T-cell (primary cell): Measurements from ENCODE around the gene NACAD. TPM values are rescaled to one million over a fixed set of nuclear protein-coding genes. Genes with fewer than 3 reads are reported as not detected.
"Not testable (repeated sequence)": the region's sequence is repeated elsewhere in the genome, so short reads cannot be mapped to it uniquely, and the experiment has no call there.

Source experiments
- ATAC-seq, 4 experiments: fragments of 200-7000 bp in 3 of 4; fragments of 150-1000 bp in 1 of 4; cut with Tn5 transposase; replicated peaks in 1 of 4; 1 replicate in 3 of 4; 2 replicates in 1 of 4; pipeline ENCODE4 v1.10.0; 2021; ENCODE audit warnings: moderate library complexity in 3 of 4, mild to moderate bottlenecking in 2 of 4, moderate number of reproducible peaks in 1 of 4
- CTCF ChIA-PET, 2 donors: fragments of 300-600 bp; sonication (Branson Sonifier 250); formaldehyde crosslinking; loops; one replicate each; lab custom pipeline; 2022; ENCODE audit warnings: antibody characterized with exemption in 2 of 2; lab: Charles Lee
- POLR2A ChIA-PET, 2 donors: fragments of 300-600 bp; sonication (Branson Sonifier 250); formaldehyde crosslinking; loops; one replicate each; lab custom pipeline; 2022; ENCODE audit warnings: antibody characterized with exemption in 2 of 2; lab: Charles Lee
- DNase-seq, 35 experiments: peaks; one replicate each; pipeline versions ENCODE4 v3.0.0 to v3.0.0-alpha.2; 2013 to 2023
- H3K27ac ChIP-seq: one replicate; pipeline ENCODE4 v1.5.1; 2013; ENCODE audit warnings: low read length
- H3K27me3 ChIP-seq, 2 experiments: replicated peaks in 1 of 2; 1 replicate in 1 of 2; 2 replicates in 1 of 2; pipeline versions ENCODE4 v1.6.1 to v1.7.0; 2013; ENCODE audit warnings: low read length in 1 of 2, mixed read lengths in 1 of 2; ENCODE audit not compliant: control insufficient read depth in 2 of 2, insufficient read depth in 2 of 2; ENCODE audit errors: extremely low read depth in 1 of 2
- H3K36me3 ChIP-seq, 2 donors: 1 replicate in 1 of 2; 2 replicates in 1 of 2; pipeline versions ENCODE4 v1.6.1 to v1.7.0; 2013; ENCODE audit warnings: low read length in 1 of 2; ENCODE audit not compliant: control insufficient read depth in 2 of 2, insufficient read depth in 1 of 2; ENCODE audit errors: extremely low read depth in 1 of 2
- H3K4me1 ChIP-seq, 2 experiments: 1 replicate in 1 of 2; 2 replicates in 1 of 2; pipeline versions ENCODE4 v1.6.1 to v1.7.0; 2013; ENCODE audit warnings: low read length in 2 of 2, mixed read lengths in 1 of 2; ENCODE audit not compliant: insufficient read depth in 2 of 2, control insufficient read depth in 1 of 2; ENCODE audit errors: extremely low read depth in 1 of 2
- H3K4me3 ChIP-seq, 2 donors: 1 replicate in 1 of 2; 2 replicates in 1 of 2; pipeline versions ENCODE4 v1.5.1 to v1.7.0; 2013; ENCODE audit warnings: mild to moderate bottlenecking in 2 of 2, low read length in 1 of 2, moderate library complexity in 1 of 2; ENCODE audit not compliant: control insufficient read depth in 1 of 2; ENCODE audit errors: extremely low read depth in 1 of 2
- H3K9me3 ChIP-seq: 2 replicates; pipeline ENCODE4 v1.7.0; 2013
- H3K27ac Mint-ChIP-seq, 2 donors: one replicate each; pipeline ENCODE4 v1.8.0; 2020 to 2021; ENCODE audit warnings: mild to moderate bottlenecking in 2 of 2, mixed read lengths in 2 of 2
- H3K27me3 Mint-ChIP-seq, 2 donors: one replicate each; pipeline ENCODE4 v1.8.0; 2021 to 2022; ENCODE audit warnings: mixed read lengths in 2 of 2
- H3K36me3 Mint-ChIP-seq: one replicate; pipeline ENCODE4 v1.8.0; 2021; ENCODE audit warnings: mixed read lengths
- H3K4me1 Mint-ChIP-seq, 3 donors: one replicate each; pipeline ENCODE4 v1.8.0; 2020 to 2022; ENCODE audit warnings: mixed read lengths in 3 of 3, mild to moderate bottlenecking in 1 of 3
- H3K4me3 Mint-ChIP-seq, 3 donors: one replicate each; pipeline ENCODE4 v1.8.0; 2020 to 2022; ENCODE audit warnings: mild to moderate bottlenecking in 3 of 3, mixed read lengths in 3 of 3, moderate library complexity in 3 of 3
- H3K9me3 Mint-ChIP-seq, 3 donors: one replicate each; pipeline ENCODE4 v1.8.0; 2020 to 2022; ENCODE audit warnings: mixed read lengths in 3 of 3
- WGBS: methylation state at CpG from one replicate; pipeline ENCODE4 v1.1.5; 2013; ENCODE audit warnings: missing lambda C conversion rate; ENCODE audit not compliant: insufficient coverage; 5-methylcytosine and 5-hydroxymethylcytosine counted together
- total RNA-seq, 35 experiments: library from RNA in 6 of 35; stranded (reverse) in 6 of 35; fragments of 120-200 nt in 1 of 35; gene quantifications; one replicate each; pipeline versions ENCODE4 v1.2.1 to v1.2.4 and lab custom pipeline; 2013 to 2026

NACAD gene
- total RNA-seq, 5 donors from 2014 or later (not counting 1 experiment from before 2014, with no cell fraction given), result 0.10 to 1.6 (median 0.20) TPM

- Mint-ChIP-seq H3K27me3 (peaks cover 8 to 11% of the 10 kb centered on the region in 2 donors), H3K27ac (no peak overlapping the region), H3K4me3 (no peak overlapping the region), H3K9me3 (no peaks in the 10 kb centered on the region), H3K4me1 (peaks cover 9 to 15% (median 10%) of the 10 kb centered on the region in 3 donors), H3K36me3 (no peaks in the 10 kb centered on the region)
- Histone ChIP-seq H3K36me3 (no peaks in the 10 kb centered on the region), H3K9me3 (no peaks in the 10 kb centered on the region), H3K27me3 (peaks cover 0 to 9% of the 10 kb centered on the region in 2 experiments), H3K4me3 (no peak overlapping the region), H3K4me1 (peaks cover 0 to 20% of the 10 kb centered on the region in 2 experiments), H3K27ac (no peak overlapping the region)
- ChIA-PET POLR2A (no interaction called here), CTCF (interaction anchor here (0.6 to 0.9 kb wide), 4 partner anchors 10 to 259 kb away, joined by 3 to 5 read pairs (median 4); no protein-coding TSS in a partner anchor)
- 45% methylated on average over 1 of the region's 4 CpGs for WGBS
- no peak for DNase-seq
- no peak for ATAC-seq
Observed at GRCh38 chr7:45118292-45118691, 29.5 kb upstream of the NACAD start.

- H3K4me3 ChIP-seq, result no peak overlapping the region
- H3K27me3 Mint-ChIP-seq, result peaks cover 8 to 11% of the 10 kb centered on the region in 2 donors
- no peak for ATAC-seq
- no peaks in the 10 kb centered on the region for H3K9me3 Mint-ChIP-seq
- H3K4me1 ChIP-seq, result peaks cover 0 to 13% of the 10 kb centered on the region in 2 experiments
- H3K27ac ChIP-seq, result no peak overlapping the region
- CTCF ChIA-PET, result interaction anchor here (0.6 to 0.9 kb wide), 4 partner anchors 11 to 258 kb away, joined by 3 to 5 read pairs (median 4); no protein-coding TSS in a partner anchor
- POLR2A ChIA-PET, result interaction anchor here in 1 of 2 donors (0.5 kb wide), 1 partner anchor 206 kb away, joined by 4 read pairs; no protein-coding TSS in a partner anchor
- H3K4me3 Mint-ChIP-seq, result no peak overlapping the region
- no peaks in the 10 kb centered on the region for H3K36me3 ChIP-seq
- WGBS, result 42% methylated on average over 2 of the region's 4 CpGs
- H3K4me1 Mint-ChIP-seq, result peaks cover 4 to 9% (median 8%) of the 10 kb centered on the region in 3 donors
- H3K36me3 Mint-ChIP-seq, result no peaks in the 10 kb centered on the region
- peaks cover 0 to 9% of the 10 kb centered on the region in 2 experiments for H3K27me3 ChIP-seq
- H3K9me3 ChIP-seq, result no peaks in the 10 kb centered on the region
- DNase-seq, result no peak
- no peak overlapping the region for H3K27ac Mint-ChIP-seq
Observed at GRCh38 chr7:45117582-45117981, 28.8 kb upstream of the NACAD start.

GRCh38 chr7:45116048-45116447, 27.3 kb upstream of the NACAD start:
- H3K27ac Mint-ChIP-seq, result no peak overlapping the region
- peaks cover 0 to 12% of the 10 kb centered on the region in 2 experiments for H3K4me1 ChIP-seq
- H3K36me3 Mint-ChIP-seq, result no peaks in the 10 kb centered on the region
- no peaks in the 10 kb centered on the region for H3K36me3 ChIP-seq
- no CpG with 5 or more reads among the region's 1 CpG for WGBS
- ChIA-PET POLR2A (no interaction called here), CTCF (no interaction called here)
- peaks cover 12 to 16% (median 14%) of the 10 kb centered on the region in 3 donors for H3K4me1 Mint-ChIP-seq
- no peak for ATAC-seq
- H3K27me3 ChIP-seq, result peaks cover 0 to 9% of the 10 kb centered on the region in 2 experiments
- H3K27me3 Mint-ChIP-seq, result peaks cover 8 to 11% of the 10 kb centered on the region in 2 donors
- H3K9me3 ChIP-seq, result no peaks in the 10 kb centered on the region
- no peak overlapping the region for H3K27ac ChIP-seq
- no peaks in the 10 kb centered on the region for H3K9me3 Mint-ChIP-seq
- no peak overlapping the region for H3K4me3 Mint-ChIP-seq
- DNase-seq, result no peak
- H3K4me3 ChIP-seq, result no peak overlapping the region

GRCh38 chr7:45114926-45115325, 26.2 kb upstream of the NACAD start:
- no peak overlapping the region for H3K4me3 Mint-ChIP-seq
- Histone ChIP-seq H3K9me3 (no peaks in the 10 kb centered on the region), H3K27ac (no peak overlapping the region), H3K4me1 (peaks cover 5 to 24% of the 10 kb centered on the region in 2 experiments), H3K27me3 (peaks cover 0 to 9% of the 10 kb centered on the region in 2 experiments), H3K4me3 (no peak overlapping the region), H3K36me3 (no peaks in the 10 kb centered on the region)
- ChIA-PET POLR2A (interaction anchor here in 1 of 2 donors (0.6 kb wide), 1 partner anchor 280 kb away, joined by 3 read pairs; no protein-coding TSS in a partner anchor), CTCF (interaction anchor here (0.7 kb wide), 2 partner anchors 23 to 231 kb away, joined by 3 read pairs; no protein-coding TSS in a partner anchor)
- peaks cover 8 to 11% of the 10 kb centered on the region in 2 donors for H3K27me3 Mint-ChIP-seq
- peaks cover 22 to 23% (median 23%) of the 10 kb centered on the region in 3 donors for H3K4me1 Mint-ChIP-seq
- H3K27ac Mint-ChIP-seq, result no peak overlapping the region
- no peaks in the 10 kb centered on the region for H3K9me3 Mint-ChIP-seq
- DNase-seq (no peak), ATAC-seq (no peak)
- H3K36me3 Mint-ChIP-seq, result no peaks in the 10 kb centered on the region

GRCh38 chr7:45114257-45114656, 25.5 kb upstream of the NACAD start:
- H3K27me3 Mint-ChIP-seq, DNase-seq, H3K36me3 Mint-ChIP-seq, H3K36me3 ChIP-seq, POLR2A ChIA-PET, CTCF ChIA-PET, H3K27ac Mint-ChIP-seq, H3K9me3 Mint-ChIP-seq, H3K4me3 ChIP-seq, H3K9me3 ChIP-seq, H3K27ac ChIP-seq, ATAC-seq, H3K27me3 ChIP-seq, H3K4me3 Mint-ChIP-seq: not testable (repeated sequence)
- H3K4me1 ChIP-seq, result peaks cover 9 to 30% of the 10 kb centered on the region in 2 experiments
- peaks cover 24 to 26% (median 25%) of the 10 kb centered on the region in 3 donors for H3K4me1 Mint-ChIP-seq
- WGBS, result no CpG with 5 or more reads among the region's 1 CpG

- Histone ChIP-seq H3K4me3 (no peak overlapping the region), H3K4me1 (peaks cover 24 to 43% of the 10 kb centered on the region in 2 experiments), H3K36me3 (peaks cover 0 to 15% of the 10 kb centered on the region in 2 donors), H3K9me3 (no peaks in the 10 kb centered on the region), H3K27me3 (peaks cover 0 to 8% of the 10 kb centered on the region in 2 experiments), H3K27ac (no peak overlapping the region)
- peak overlapping the region; percentile 77 to 97 for H3K27ac Mint-ChIP-seq
- CTCF ChIA-PET, result interaction anchor here in 1 of 2 donors (1.0 to 2.7 kb wide), 2 partner anchors 23 to 548 kb away, joined by 4 to 8 read pairs; no protein-coding TSS in a partner anchor
- H3K4me1 Mint-ChIP-seq, result peaks cover 39 to 41% (median 40%) of the 10 kb centered on the region in 3 donors
- ATAC-seq, result no peak
- no CpG with 5 or more reads among the region's 1 CpG for WGBS
- H3K27me3 Mint-ChIP-seq, result peaks cover 5 to 8% of the 10 kb centered on the region in 2 donors
- H3K9me3 Mint-ChIP-seq, result no peaks in the 10 kb centered on the region
- POLR2A ChIA-PET, result no interaction called here
- H3K4me3 Mint-ChIP-seq, result peak overlapping the region; percentile 88 to 94 (median 93)
- H3K36me3 Mint-ChIP-seq, result peaks cover 7% of the 10 kb centered on the region
- DNase-seq, result no peak
Observed at GRCh38 chr7:45112648-45113047, 23.9 kb upstream of the NACAD start.
